Measurements from ENCODE around the gene CPE.

- TF ChIP-seq CTCF (IDR thresholded peaks at IDR 0.05; ENCODE audit: low read length): no peak
- no peak for TF ChIP-seq EZH2phosphoT487 (IDR thresholded peaks at IDR 0.05; ENCODE audit: low read length)
- TF ChIP-seq EZH2 (optimal IDR thresholded peaks at IDR 0.05; ENCODE audit: low read depth, low read length): no peak
These were observed 19.3 kb upstream of the CPE start for GRCh38 chr4:165359506-165359905.
